ENCODE measurements around the gene KAT8.

DNA sequence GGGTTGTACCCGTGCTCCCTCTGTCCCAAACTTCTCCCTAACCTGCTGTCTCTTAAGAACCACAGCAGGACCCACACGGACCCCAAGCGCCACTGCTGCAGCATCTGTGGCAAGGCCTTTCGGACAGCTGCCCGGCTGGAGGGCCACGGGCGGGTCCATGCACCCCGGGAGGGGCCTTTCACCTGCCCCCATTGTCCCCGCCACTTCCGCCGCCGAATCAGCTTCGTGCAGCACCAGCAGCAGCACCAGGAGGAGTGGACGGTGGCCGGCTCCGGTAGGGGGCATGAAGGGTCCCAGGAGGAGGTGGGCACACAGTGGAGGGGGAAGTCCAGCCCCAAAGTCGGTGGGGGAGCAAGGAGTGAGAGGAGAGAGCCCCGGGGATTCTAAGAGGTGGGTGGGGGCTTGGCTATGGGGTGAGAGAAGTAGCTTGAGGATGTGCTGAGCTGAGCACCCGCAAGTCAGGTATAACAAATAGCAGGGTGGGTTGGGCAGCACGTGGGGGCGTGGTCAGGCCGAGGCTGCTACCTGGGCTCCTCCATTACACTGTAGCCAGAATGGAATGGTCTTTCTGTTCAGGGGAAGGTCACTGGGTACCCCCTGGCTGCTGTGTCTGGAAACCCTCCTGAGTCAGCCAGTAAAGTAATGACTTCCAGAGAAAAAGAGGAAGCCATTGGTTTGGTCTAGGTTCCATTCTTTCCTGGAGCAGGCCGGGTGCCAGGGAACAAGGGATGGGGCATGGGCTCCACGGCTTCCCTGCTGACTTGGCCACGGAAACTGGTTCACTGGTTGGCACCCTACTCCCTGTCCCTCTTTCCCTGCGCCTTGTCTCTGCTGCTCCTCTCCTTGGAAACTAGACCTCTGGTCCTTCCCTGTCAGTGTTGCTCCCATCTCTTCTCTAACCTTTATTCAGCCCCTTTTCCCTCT is 35.8 kb upstream of the KAT8 start:
- TF ChIP-seq, protein P1, sequence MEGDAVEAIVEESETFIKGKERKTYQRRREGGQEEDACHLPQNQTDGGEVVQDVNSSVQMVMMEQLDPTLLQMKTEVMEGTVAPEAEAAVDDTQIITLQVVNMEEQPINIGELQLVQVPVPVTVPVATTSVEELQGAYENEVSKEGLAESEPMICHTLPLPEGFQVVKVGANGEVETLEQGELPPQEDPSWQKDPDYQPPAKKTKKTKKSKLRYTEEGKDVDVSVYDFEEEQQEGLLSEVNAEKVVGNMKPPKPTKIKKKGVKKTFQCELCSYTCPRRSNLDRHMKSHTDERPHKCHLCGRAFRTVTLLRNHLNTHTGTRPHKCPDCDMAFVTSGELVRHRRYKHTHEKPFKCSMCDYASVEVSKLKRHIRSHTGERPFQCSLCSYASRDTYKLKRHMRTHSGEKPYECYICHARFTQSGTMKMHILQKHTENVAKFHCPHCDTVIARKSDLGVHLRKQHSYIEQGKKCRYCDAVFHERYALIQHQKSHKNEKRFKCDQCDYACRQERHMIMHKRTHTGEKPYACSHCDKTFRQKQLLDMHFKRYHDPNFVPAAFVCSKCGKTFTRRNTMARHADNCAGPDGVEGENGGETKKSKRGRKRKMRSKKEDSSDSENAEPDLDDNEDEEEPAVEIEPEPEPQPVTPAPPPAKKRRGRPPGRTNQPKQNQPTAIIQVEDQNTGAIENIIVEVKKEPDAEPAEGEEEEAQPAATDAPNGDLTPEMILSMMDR (IDR thresholded peaks at IDR 0.05), result no peak
- no peak for TF ChIP-seq POLR2A (IDR thresholded peaks at IDR 0.05)
